Measurements from ENCODE around the gene SIVA1.

The SIVA1 gene

GRCh38 chr14:104785708-104786080, 32.7 kb downstream of the SIVA1 start:
- DNase-seq, result no peak

DNA sequence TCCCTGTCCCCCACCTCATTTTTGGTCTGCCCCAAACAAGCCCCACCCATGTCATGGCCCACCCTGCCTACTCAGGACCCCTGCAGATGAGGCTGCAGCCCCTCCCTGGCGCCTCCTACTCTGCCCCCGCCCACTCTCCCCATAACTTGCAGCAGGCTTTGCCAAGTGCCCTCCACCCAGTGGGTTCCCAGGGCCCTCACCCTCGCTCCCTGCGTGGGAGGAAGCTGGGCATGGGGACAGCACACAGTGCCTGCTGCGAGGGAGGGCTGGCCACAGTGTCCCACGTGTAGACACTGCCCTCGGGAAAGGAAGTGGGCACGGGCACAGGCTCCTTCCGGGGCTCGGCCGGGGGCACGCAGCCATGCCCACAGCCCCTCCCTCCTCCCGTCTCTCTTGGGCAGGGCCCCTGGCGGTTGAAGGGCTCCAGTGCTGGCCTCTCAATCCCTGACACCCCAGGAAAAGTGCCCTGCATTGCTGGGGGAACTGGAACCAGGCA, 33.2 kb downstream of the SIVA1 start:
- DNase-seq, result peak; percentile 14

DNA sequence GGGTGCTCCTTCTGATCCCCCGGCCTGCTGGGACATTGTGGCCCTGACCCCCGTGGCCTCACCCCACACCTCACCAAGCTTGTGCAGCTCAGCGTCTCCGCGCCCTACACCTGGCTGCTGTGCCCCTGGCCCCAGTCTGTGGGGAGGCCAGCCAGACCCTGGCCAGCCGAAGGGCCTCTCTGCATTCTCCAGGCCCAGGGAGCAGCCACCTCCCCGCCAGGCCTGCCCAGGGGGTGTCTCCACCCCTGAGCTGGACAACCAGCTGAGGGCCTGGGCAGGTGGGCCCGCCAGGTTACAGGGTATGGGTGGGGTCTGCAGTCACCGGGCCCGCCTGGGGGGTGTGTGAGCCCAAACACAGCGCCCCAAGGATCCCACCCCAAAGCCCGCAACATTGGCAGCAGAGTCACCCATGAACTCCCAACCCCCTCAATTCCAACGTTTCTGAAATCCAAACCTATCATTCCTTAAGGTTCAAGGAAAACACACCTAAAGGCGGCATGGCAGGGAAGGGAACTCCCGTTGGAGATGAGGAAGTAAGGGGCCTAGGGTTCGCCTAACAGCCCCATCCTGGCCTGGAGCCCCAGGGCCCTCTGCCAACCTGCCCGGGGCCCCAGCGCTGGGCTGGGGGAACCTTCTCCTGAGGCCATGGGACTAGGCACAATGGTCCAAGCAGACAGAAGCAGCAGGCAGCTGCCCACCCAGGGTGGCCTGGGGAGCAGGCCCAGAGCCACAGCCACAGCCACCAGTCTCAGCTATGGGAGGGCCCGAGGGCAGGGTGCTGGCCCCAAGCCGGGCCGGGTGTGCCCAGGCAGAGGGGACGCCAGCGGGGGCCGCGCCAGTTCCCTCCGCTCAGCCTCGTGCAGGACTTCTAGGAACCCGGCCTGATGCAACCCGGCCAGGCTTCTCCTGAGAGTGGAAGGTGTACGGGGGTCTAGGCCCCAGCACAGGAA, 34.1 kb downstream of the SIVA1 start:
- DNase-seq, result no peak

GRCh38 chr14:104787736-104788135, 34.8 kb downstream of the SIVA1 start:
- no peak for DNase-seq

GRCh38 chr14:104788161-104788818, 35.3 kb downstream of the SIVA1 start:
- no peak for DNase-seq

GRCh38 chr14:104788873-104789663, 36.1 kb downstream of the SIVA1 start:
- DNase-seq, result no peak

GRCh38 chr14:104789752-104790743, 37.1 kb downstream of the SIVA1 start:
- no peak for DNase-seq

GRCh38 chr14:104791425-104791824, 38.5 kb downstream of the SIVA1 start:
- no peak for DNase-seq

DNA sequence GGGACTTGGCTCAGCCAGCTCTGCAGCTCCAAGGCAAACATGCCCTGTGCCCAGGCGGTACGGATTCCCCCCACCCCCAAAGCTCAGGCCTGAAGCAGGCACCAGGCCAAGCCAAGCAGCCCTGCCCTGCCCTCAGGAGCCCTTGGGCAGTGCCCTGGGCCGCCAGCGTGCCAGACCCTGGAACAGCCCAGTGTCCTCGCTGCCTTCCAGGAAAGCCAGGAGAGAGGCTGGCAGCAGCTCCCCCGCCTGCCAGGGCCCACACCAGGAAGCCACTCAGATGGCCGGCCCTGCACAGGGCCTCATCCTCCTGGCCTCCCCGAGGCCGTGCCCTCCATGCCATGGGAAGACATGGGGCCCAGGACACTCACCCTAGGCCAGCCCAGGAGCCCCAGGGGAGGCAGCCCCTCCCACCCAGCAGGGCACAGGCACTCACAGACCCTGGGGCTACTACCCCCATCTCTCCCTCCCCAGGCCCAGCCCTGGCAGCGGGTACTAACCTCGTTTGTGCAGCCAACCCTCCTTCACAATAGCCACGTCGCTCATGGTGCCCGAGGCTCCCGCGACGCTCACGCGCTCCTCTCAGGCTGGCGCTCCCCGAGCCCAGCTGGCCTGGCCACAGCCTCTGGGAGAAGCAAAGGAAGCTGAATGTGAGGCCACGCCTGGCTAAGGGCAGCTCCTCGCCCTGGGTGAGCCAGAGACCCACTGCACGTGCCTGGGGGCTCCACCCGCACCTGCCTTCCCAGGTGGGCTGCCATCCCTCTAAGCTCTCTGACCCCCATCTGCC, 39.3 kb downstream of the SIVA1 start:
- no peak for DNase-seq

- DNase-seq, result no peak
Observed at GRCh38 chr14:104792945-104793702, 40.2 kb downstream of the SIVA1 start.

DNA sequence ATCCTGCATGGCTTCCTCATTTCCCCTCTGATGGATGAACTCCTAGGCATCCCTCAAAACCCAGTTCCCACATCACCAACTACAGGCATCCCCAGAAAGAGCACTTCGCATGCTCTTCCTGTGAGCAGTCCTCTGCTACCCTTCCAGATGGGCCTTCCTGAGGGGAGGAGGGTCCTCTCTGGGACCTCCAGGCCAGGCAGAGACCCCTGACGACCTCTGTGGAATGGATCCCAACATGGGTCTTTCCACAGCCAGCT, 40.7 kb downstream of the SIVA1 start:
- no peak for DNase-seq

- peak; percentile 51 for DNase-seq
Observed at GRCh38 chr14:104794099-104794498, 41.2 kb downstream of the SIVA1 start.

- no peak for DNase-seq
Observed at GRCh38 chr14:104794631-104794992, 41.7 kb downstream of the SIVA1 start.

DNA sequence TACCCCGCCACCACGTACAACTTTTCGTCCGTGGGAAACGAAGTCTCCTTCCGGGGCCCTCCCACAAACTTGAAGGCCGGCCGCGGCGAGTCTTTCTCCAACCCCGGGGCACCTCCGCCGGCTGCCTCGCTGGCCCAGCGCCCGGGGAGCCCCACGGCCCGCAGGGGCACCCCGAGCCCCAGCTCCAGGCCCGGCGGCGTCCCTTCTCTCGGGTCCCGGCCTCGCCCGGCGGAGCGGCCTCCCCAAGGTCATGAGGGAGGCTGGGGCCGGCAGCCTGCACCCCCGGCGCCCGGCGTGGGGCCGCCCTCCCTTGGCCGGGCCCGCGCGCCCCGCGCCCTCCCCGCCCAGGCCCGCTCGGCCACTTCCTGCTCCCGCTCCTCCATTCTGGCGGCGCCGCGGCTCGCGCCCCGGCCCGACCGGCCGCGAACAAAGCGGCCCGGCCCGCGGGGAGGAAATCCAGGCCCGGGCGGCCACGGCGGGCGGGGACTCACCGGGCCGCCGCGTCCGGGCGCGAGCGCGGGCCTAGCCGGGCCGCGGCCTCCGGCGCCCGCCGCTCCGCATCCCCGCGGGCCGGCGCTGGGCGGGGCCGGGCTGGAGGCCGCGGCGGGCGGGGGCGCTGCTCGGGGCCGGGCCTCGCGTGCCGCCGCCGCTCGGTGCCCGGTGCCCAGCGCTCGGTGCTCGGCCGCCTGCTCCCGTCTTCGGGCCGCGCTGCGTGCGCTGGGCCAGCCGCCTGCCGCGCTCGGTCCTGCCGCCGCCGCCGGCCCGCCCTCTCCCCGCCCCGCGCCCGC, 42.2 kb downstream of the SIVA1 start, which contains the start of gene AKT1:
Gene AKT1, minus strand, starts transcription at position 756 of the 788 bp plus-strand sequence. CDS start 3,105 bp downstream, outside the sequence.
- peak; percentile 35 for DNase-seq

DNA sequence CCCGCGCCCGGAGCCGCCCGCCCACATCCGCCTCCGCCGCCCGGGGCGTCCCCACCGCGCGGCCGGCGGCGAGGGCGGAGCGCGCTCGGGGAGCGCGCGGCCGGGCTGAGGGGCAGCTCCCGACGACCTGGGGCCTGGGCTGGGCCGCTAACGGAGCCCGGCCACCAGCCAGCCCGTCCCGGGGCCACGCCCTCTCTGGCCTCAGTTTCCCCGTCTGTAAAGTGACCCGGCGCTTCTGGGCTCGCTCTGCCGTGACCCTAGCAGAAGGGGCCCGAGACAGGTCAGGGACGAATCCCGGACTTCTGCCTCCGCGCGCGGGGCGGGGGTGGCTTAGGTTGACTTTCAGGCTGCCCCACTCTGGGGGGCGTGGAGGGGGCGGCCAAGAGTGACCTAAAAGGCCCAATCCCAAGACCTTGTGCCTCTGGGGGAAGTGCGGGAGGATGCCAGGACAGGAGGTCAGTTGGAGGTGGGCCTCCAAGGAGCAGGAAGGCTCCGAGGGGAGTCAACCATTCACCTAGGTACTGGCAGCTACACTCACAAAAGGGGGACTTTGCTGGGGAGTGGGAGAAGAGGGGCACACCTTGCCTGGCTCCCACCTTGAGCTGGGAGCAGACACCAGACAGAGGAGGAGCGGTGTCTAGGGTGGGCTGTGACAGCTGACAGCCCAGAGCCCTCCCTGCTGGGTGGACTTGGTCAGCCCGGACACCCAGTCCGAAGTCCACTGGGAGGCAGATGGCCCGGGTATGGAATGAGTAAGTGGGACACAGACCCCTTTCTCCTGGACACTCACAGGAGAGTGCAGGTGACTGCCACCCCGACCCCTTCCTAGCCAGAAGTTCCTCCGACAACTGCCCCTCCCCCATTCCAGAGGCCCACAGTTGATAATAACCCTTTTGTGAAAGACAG, 43.1 kb downstream of the SIVA1 start:
- peak; percentile 69 for DNase-seq

GRCh38 chr14:104796687-104797081, 43.7 kb downstream of the SIVA1 start:
- no peak for DNase-seq

DNA sequence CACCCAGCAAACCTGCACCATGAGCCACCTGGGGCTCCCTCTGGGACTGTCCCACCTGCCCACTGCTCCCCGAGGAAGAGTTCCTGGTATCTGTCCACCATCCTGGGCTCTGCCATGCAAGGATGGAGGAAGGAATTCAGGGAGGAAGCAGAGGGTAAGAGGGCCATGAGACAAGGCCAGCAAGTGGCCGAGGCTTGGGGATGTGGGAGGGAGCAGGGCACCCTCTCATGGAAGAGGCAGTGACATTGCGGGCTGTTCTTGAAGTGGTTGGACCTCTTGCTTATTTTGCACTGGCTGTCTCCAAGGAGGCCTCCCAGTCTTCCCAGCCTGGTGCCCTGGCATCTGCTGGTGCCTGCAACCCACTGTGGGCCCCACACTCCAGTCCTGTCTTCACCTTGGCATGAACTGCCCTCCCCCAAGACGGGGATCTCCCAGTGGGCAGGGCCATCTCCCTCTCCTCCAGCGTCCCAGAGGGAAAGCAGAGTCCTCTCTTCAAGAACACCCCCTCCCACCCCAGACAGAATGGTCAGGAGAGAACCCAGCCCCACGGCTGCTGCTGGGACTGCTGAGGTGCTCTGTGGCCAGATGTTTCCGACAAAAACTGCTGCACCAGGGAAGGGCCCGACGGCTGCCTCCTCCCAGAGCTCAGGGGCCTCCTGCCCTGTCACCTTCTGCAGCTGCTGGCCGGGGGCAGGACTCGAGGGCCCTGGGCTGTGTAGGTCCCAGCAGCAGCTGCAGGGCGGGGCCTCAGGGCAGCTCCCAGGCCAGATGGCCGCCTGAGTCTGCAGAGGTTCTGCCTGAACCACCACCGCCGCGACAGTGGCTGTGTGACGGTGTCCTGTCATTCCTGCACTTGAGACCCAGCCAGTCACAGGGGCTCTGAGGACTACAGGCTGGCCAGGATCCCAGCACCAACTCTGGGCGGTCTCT, 44.4 kb downstream of the SIVA1 start:
- DNase-seq, result no peak
